ENCODE data around the gene EXD3. TPM values are rescaled to one million over a fixed set of nuclear protein-coding genes. Genes with fewer than 3 reads are reported as not detected.

The EXD3 gene
- total and polyA plus RNA-seq, 4 donors, result 9.4 to 43.5 (median 27.6) TPM

DNA sequence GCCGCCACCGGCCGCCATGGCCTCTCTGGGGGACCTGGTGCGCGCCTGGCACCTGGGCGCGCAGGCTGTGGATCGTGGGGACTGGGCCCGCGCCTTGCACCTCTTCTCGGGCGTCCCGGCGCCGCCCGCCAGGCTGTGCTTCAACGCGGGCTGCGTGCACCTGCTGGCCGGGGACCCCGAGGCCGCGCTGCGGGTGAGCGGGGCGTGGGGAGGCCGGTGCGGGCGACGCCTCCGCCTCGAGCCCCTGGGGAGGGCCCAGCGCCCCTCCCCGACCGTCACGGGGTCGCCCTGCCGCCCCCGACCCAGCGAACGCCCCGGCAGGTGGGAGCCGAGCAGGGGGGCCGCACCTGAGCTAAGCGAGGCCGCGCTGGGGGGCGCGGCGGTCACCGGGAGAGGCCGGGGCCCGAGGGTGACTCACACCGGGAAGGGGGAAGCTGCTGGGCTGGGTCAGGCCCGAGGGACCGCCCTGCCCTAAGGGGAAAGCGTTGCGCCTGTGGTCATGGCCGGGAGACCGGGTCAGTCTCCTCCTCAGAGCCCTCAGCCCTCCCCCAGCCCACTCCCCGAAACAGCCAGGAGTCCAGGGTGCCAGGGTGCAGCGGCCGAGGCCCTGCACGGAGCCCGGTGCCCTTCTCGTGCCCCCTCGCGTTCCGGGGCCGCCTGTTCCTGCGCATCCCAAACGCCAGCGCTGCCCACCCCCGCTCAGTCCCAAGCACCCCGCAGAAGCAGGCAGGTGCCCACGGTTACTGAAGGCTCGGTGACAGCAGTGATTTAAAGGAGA lies 741 bp upstream of the EXD3 start:
- no peaks in the 10 kb centered on the region for H3K27me3 ChIP-seq (ENCODE audit: control insufficient read depth, insufficient read depth, low read length)
- no peaks in the 10 kb centered on the region for H3K9me3 ChIP-seq (ENCODE audit: control insufficient read depth, insufficient read depth, low read length)
- no peak overlapping the region for H3K27ac ChIP-seq (ENCODE audit: low read depth, low read length)
- DNase-seq (ENCODE audit: low read depth in 4 of 6, low spot score in 6 of 6), result no peak
- 10% methylated on average over 77 of the region's 77 CpGs for WGBS (ENCODE audit: insufficient coverage)
- no peak overlapping the region for H3K4me3 ChIP-seq (ENCODE audit: low read depth, low read length)
- H3K36me3 ChIP-seq (ENCODE audit: control insufficient read depth, insufficient read depth, low read length), result peaks cover 19% of the 10 kb centered on the region
- H3K4me1 ChIP-seq (ENCODE audit: control insufficient read depth, insufficient read depth, low read length), result peaks cover 16% of the 10 kb centered on the region

DNA sequence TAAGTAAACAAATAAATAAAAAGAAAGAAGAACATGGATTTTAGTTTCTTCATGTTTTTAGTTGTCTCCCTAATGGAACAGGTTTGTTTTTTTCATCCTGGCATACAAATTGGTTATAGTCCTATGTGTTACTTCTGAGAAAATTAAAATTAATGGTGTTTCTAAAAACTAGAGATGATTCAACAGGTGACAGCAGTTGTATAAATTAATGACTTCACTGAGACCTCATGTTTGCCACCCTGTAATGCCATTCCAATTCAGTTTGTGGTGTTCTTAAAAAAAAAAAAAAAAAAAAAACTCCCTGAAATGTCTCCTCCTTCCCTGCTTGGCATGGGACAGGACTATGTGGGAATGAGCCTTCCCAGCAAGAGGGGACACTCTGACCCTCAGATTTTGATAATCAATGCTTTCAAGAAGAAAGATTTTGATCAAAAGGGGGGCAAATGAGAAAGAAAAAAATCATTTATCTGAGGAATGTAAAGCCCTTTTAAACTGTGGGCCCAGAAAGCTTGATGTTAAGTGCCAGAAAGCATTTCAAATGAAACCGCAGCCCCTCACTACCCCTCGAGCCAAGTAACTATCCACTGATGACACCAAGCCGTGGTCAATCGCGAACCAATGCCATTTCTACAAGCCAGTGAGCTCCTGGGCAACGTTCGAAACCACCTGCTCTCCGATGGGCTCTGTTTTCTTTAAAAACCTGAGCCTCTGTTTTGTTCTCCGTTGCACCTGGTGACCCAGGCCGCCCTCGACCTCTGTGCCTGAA lies 941 bp downstream of the EXD3 start:
- WGBS (ENCODE audit: insufficient coverage), result under 1% methylated on average over 11 of the region's 11 CpGs

DNA sequence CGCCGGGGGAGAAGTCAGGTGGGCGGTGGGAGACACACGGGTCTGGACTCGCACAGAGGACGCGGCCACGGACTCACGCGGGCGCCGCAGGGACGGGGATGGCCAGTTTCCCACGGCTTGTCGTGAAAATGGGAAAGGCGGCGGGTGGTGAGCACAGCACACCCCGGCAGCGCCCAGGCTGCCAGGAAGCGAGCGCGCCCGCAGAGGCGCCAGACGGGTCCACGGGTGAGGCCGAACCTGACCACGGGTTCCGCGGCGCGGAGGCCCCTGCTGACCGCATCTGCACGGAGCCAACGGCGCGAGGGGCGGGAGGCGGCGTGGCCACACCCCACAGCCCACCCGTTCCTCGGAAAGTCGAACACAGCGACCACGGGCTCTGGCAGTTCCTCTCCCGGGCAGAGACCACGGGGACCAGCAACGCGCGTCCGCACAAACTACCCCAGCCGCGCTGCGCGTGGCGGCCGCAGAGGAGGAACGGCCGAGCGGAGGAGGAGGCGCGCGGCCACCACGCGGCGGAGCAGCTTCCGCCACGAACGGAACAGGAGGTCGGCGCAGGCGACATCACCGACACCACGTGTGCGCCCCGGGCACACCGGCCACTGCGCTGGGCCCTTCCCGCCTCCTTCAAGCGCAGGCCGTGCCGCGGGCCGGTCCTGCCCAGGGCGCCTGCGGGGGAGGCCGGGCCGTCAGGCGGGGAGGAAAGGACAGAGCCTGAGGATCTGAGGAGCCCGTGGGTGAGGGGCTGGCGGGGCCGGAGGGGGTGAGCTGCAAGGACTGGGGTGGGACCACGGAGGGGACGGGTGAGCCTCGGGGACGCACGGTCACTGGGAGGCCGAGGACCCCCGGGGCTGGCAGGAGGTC lies 5.6 kb downstream of the EXD3 start:
- no peak overlapping the region for H3K27ac ChIP-seq (ENCODE audit: low read depth, low read length)
- H3K4me1 ChIP-seq (ENCODE audit: control insufficient read depth, insufficient read depth, low read length), result peaks cover 9% of the 10 kb centered on the region
- DNase-seq (ENCODE audit: low read depth in 4 of 6, low spot score in 6 of 6), result peak in 1 of 6 donors; percentile 38
- no peaks in the 10 kb centered on the region for H3K27me3 ChIP-seq (ENCODE audit: control insufficient read depth, insufficient read depth, low read length)
- H3K4me3 ChIP-seq (ENCODE audit: low read depth, low read length), result no peak overlapping the region
- 75% methylated on average over 87 of the region's 99 CpGs for WGBS (ENCODE audit: insufficient coverage)
- H3K9me3 ChIP-seq (ENCODE audit: control insufficient read depth, insufficient read depth, low read length), result no peaks in the 10 kb centered on the region
- peaks cover 26% of the 10 kb centered on the region for H3K36me3 ChIP-seq (ENCODE audit: control insufficient read depth, insufficient read depth, low read length)

More for the DNA sequence above, 941 bp downstream of the EXD3 start:
- peaks cover 16% of the 10 kb centered on the region for H3K4me1 ChIP-seq (ENCODE audit: control insufficient read depth, insufficient read depth, low read length)
- DNase-seq (ENCODE audit: low read depth in 4 of 6, low spot score in 6 of 6), result peak in 1 of 6 donors; percentile 16
- no peaks in the 10 kb centered on the region for H3K27me3 ChIP-seq (ENCODE audit: control insufficient read depth, insufficient read depth, low read length)
- no peak overlapping the region for H3K27ac ChIP-seq (ENCODE audit: low read depth, low read length)
- H3K36me3 ChIP-seq (ENCODE audit: control insufficient read depth, insufficient read depth, low read length), result peaks cover 17% of the 10 kb centered on the region
- H3K4me3 ChIP-seq (ENCODE audit: low read depth, low read length), result peak overlapping the region; percentile 55
- H3K9me3 ChIP-seq (ENCODE audit: control insufficient read depth, insufficient read depth, low read length), result no peaks in the 10 kb centered on the region

DNA sequence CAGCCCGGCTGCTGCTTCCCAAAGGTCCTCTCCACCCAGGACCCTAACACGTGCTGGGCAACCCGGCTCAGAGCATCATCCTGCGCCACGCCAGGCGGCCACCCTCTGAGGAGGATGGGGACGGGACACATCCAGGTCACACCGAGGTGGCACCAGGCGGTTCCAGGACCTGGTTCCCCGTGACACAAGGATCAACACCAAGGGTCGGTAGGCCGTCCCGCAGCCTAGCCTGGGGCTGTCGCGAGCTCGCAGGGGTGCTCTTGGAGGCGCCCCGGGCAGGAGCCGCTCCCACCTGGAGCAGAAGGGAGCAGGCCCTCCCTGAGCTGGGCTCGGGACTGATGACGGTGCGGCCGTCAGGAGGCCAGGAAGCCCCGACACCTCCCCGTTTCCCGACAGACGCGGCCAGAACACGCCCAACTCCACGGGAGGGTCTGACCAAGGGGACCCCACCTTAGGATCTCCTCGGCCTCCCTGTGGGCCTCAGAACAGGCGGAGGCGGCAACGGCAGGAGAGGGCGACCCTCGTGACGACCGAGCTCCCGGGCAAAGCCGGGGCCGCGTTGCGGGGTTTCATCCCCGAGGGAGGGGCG lies 6.3 kb downstream of the EXD3 start:
- H3K27me3 ChIP-seq (ENCODE audit: control insufficient read depth, insufficient read depth, low read length), result no peaks in the 10 kb centered on the region
- H3K27ac ChIP-seq (ENCODE audit: low read depth, low read length), result no peak overlapping the region
- H3K4me1 ChIP-seq (ENCODE audit: control insufficient read depth, insufficient read depth, low read length), result peaks cover 12% of the 10 kb centered on the region
- H3K4me3 ChIP-seq (ENCODE audit: low read depth, low read length), result no peak overlapping the region
- 91% methylated on average over 45 of the region's 45 CpGs for WGBS (ENCODE audit: insufficient coverage)
- peaks cover 30% of the 10 kb centered on the region for H3K36me3 ChIP-seq (ENCODE audit: control insufficient read depth, insufficient read depth, low read length)
- no peaks in the 10 kb centered on the region for H3K9me3 ChIP-seq (ENCODE audit: control insufficient read depth, insufficient read depth, low read length)
- no peak for DNase-seq (ENCODE audit: low read depth in 4 of 6, low spot score in 6 of 6)

DNA sequence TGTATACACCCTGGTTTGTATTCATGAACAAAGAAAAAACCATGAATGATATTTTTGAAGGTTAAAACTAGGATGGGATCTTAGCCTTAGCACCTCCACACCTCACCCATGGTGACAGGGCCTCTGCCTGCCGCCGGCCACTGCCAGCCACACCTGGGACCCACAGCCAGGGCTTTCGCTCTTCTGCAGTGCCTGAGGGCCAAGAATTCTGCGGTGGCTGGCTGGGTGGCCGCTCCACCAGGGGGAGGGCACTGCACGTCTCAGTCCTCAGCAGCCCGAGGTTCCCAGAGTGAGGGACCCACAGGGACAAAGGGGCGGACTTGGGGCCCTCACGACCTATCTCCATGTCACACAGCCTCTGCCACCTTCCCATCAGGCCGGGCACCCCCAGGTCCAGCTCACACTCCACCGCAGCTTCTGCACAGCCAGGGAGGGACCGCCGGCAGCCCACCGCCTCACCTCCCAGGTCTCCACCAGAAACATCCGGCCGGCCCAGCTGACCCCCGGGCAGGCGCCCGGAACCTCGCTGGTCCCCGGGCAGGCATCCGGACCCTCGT lies 6.9 kb downstream of the EXD3 start:
- H3K36me3 ChIP-seq (ENCODE audit: control insufficient read depth, insufficient read depth, low read length), result peaks cover 33% of the 10 kb centered on the region
- no peak overlapping the region for H3K27ac ChIP-seq (ENCODE audit: low read depth, low read length)
- H3K4me1 ChIP-seq (ENCODE audit: control insufficient read depth, insufficient read depth, low read length), result peaks cover 12% of the 10 kb centered on the region
- no peaks in the 10 kb centered on the region for H3K27me3 ChIP-seq (ENCODE audit: control insufficient read depth, insufficient read depth, low read length)
- H3K4me3 ChIP-seq (ENCODE audit: low read depth, low read length), result no peak overlapping the region
- WGBS (ENCODE audit: insufficient coverage), result 93% methylated on average over 21 of the region's 23 CpGs
- H3K9me3 ChIP-seq (ENCODE audit: control insufficient read depth, insufficient read depth, low read length), result no peaks in the 10 kb centered on the region
- no peak for DNase-seq (ENCODE audit: low read depth in 4 of 6, low spot score in 6 of 6)

DNA sequence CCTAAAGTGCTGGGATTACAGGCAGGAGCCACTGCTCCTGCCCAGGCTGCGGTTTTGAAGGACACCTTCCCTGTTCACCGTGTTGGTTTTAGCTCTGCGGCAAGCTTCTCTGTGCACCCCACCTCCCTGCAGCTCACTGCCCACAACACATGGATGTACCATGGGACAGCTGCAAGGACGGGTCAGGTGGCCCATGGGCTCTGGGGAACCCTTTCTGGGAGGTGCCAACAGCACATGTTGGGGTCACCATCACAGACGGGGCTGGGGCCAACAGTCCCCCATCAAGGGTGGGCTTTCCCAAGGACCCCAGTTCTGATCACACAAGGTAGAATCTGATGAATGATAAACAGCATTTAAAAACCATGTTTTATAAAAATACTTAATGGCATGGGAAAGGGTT lies 7.5 kb downstream of the EXD3 start:
- DNase-seq (ENCODE audit: low read depth in 4 of 6, low spot score in 6 of 6), result no peak
- no peaks in the 10 kb centered on the region for H3K27me3 ChIP-seq (ENCODE audit: control insufficient read depth, insufficient read depth, low read length)
- 96% methylated on average over 4 of the region's 5 CpGs for WGBS (ENCODE audit: insufficient coverage)
- H3K9me3 ChIP-seq (ENCODE audit: control insufficient read depth, insufficient read depth, low read length), result no peaks in the 10 kb centered on the region
- H3K36me3 ChIP-seq (ENCODE audit: control insufficient read depth, insufficient read depth, low read length), result peaks cover 37% of the 10 kb centered on the region
- H3K27ac ChIP-seq (ENCODE audit: low read depth, low read length), result no peak overlapping the region
- H3K4me1 ChIP-seq (ENCODE audit: control insufficient read depth, insufficient read depth, low read length), result peaks cover 18% of the 10 kb centered on the region
- H3K4me3 ChIP-seq (ENCODE audit: low read depth, low read length), result no peak overlapping the region

DNA sequence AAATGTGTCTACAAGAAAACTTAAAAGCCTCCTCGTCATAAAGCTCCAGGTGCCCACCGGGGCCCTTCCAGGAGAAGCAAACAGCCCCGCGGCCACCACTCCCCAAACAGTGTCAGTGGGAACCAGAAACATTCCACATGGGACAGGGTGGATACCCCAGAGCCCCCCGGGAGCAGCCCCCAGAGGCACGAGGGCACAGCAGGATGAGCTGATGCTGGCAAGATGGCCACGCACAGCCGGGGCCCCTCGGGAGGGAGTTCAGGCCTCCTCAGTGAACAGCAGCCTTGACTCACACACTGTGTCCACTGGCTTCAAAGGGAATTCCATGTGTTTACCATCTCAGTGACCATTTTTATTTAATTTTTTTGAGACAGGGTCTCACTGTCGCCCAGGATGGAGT lies 10.5 kb downstream of the EXD3 start:
- Histone ChIP-seq H3K36me3 (ENCODE audit: control insufficient read depth, insufficient read depth, low read length) (peaks cover 43% of the 10 kb centered on the region), H3K9me3 (ENCODE audit: control insufficient read depth, insufficient read depth, low read length) (no peaks in the 10 kb centered on the region), H3K27ac (ENCODE audit: low read depth, low read length) (no peak overlapping the region), H3K4me3 (ENCODE audit: low read depth, low read length) (no peak overlapping the region), H3K27me3 (ENCODE audit: control insufficient read depth, insufficient read depth, low read length) (no peaks in the 10 kb centered on the region), H3K4me1 (ENCODE audit: control insufficient read depth, insufficient read depth, low read length) (peaks cover 24% of the 10 kb centered on the region)
- 79% methylated on average over 9 of the region's 10 CpGs for WGBS (ENCODE audit: insufficient coverage)
- no peak for DNase-seq (ENCODE audit: low read depth in 4 of 6, low spot score in 6 of 6)

DNA sequence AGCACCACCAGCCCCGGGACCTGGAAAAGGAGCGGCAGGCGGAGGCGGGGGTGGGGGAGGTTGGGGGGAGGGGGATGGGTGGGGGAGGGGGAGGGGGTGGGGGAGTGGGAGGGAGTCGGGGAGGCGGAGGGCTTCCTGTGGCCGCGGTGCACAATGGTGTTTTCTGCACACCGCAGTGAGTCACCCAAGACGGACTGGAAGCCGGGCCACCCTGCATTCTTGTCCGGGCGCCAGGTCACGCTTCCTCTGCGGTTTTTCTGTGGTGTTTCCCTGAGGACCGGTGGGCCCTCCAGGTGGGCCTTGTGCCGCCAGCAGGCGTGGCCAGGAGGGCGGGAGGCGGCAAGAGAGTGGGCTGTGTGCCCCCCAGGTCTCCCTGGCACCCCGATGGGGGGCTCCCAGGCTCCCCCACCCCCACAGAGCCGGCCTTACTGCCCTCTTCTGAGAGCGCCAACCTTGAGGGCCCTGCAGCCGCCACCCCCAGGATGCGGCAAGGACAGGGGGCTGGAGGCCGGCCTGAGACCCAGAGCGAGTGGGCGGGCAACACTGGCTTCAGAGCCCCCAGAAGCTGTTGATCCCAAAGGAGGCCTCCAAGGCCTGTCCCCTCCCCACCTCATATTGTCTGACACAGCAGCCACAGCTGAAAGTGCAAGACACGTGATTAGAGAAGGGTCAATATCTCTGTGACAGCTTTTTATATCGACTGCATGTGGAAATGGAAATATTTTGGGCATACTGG lies 11.1 kb downstream of the EXD3 start:
- WGBS (ENCODE audit: insufficient coverage), result 54% methylated on average over 17 of the region's 30 CpGs

More for the DNA sequence above, 11.1 kb downstream of the EXD3 start:
- H3K4me1 ChIP-seq (ENCODE audit: control insufficient read depth, insufficient read depth, low read length), result peaks cover 29% of the 10 kb centered on the region
- no peak overlapping the region for H3K27ac ChIP-seq (ENCODE audit: low read depth, low read length)
- no peak overlapping the region for H3K4me3 ChIP-seq (ENCODE audit: low read depth, low read length)
- H3K27me3 ChIP-seq (ENCODE audit: control insufficient read depth, insufficient read depth, low read length), result no peaks in the 10 kb centered on the region
- DNase-seq (ENCODE audit: low read depth in 4 of 6, low spot score in 6 of 6), result no peak
- H3K9me3 ChIP-seq (ENCODE audit: control insufficient read depth, insufficient read depth, low read length), result no peaks in the 10 kb centered on the region
- peaks cover 37% of the 10 kb centered on the region for H3K36me3 ChIP-seq (ENCODE audit: control insufficient read depth, insufficient read depth, low read length)
